Testis (tissue), 2 donors: ENCODE measurements around the gene LRRC32.
"Not testable (repeated sequence)": the region's sequence is repeated elsewhere in the genome, so short reads cannot be mapped to it uniquely, and the experiment has no call there.

Source experiments
- POLR2A ChIP-seq: fragments of 450-650 bp; IDR thresholded peaks from one replicate; pipeline ENCODE4 v1.6.1; 2017; ENCODE audit warnings: antibody characterized with exemption, mild to moderate bottlenecking, moderate library complexity
- TF ChIP-seq, protein P1 (sequence below), 3 experiments: fragments of 450-650 bp in 2 of 3; fragments of 200-600 bp in 1 of 3; sonication (generic) in 1 of 3; IDR thresholded peaks; one replicate each; pipeline ENCODE4 v1.5.1; 2016 to 2019; ENCODE audit warnings: antibody characterized with exemption in 3 of 3, mild to moderate bottlenecking in 2 of 3, moderate library complexity in 1 of 3

DNA sequence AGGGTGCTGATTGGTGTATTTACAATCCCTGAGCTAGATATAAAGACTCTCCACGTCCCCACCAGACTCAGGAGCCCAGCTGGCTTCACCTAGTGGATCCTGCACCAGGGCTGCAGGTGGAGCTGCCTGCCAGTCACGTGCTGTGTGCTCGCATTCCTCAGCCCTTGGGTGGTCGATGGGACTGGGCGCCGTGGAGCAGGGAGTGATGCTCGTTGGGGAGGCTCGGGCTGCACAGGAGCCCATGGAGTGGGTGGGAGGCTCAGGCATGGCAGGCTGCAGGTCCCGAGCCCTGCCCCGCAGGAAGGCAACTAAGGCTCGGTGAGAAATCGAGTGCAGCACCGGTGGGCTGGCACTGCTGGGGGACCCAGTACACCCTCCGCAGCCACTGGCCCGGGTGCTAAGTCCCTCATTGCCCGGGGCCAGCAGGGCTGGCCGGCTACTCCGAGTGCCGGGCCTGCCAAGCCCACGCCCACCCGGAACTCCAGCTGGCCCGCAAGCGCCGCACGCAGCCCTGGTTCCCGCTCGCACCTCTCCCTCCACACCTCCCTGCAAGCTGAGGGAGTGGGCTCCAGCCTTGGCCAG is 61.6 kb downstream of the LRRC32 start:
- TF ChIP-seq, protein P1, sequence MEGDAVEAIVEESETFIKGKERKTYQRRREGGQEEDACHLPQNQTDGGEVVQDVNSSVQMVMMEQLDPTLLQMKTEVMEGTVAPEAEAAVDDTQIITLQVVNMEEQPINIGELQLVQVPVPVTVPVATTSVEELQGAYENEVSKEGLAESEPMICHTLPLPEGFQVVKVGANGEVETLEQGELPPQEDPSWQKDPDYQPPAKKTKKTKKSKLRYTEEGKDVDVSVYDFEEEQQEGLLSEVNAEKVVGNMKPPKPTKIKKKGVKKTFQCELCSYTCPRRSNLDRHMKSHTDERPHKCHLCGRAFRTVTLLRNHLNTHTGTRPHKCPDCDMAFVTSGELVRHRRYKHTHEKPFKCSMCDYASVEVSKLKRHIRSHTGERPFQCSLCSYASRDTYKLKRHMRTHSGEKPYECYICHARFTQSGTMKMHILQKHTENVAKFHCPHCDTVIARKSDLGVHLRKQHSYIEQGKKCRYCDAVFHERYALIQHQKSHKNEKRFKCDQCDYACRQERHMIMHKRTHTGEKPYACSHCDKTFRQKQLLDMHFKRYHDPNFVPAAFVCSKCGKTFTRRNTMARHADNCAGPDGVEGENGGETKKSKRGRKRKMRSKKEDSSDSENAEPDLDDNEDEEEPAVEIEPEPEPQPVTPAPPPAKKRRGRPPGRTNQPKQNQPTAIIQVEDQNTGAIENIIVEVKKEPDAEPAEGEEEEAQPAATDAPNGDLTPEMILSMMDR (IDR thresholded peaks at IDR 0.05) = not testable (repeated sequence)
- TF ChIP-seq POLR2A = not testable (repeated sequence)
